ENCODE data around the gene MAN1C1.
A peak's percentile ranks its signal among the peaks of the same experiment; 100 is the strongest.

Gene MAN1C1

GRCh38 chr1:25710583-25711347, 94.2 kb downstream of the MAN1C1 start:
- DNase-seq (ENCODE audit: extremely low read depth in 1 of 2, low read depth in 1 of 2): no peak

GRCh38 chr1:25711555-25712298, 95.1 kb downstream of the MAN1C1 start:
- peak; percentile 29 to 48 for DNase-seq (ENCODE audit: extremely low read depth in 1 of 2, low read depth in 1 of 2)

GRCh38 chr1:25712299-25712970, 95.8 kb downstream of the MAN1C1 start:
- DNase-seq (ENCODE audit: extremely low read depth in 1 of 2, low read depth in 1 of 2): no peak

GRCh38 chr1:25713961-25714360, 97.4 kb downstream of the MAN1C1 start:
- DNase-seq (ENCODE audit: extremely low read depth in 1 of 2, low read depth in 1 of 2): no peak

GRCh38 chr1:25714372-25714931, 97.9 kb downstream of the MAN1C1 start:
- DNase-seq (ENCODE audit: extremely low read depth in 1 of 2, low read depth in 1 of 2): no peak

GRCh38 chr1:25715888-25716287, 99.3 kb downstream of the MAN1C1 start:
- DNase-seq (ENCODE audit: extremely low read depth in 1 of 2, low read depth in 1 of 2): no peak

- no peak for DNase-seq (ENCODE audit: extremely low read depth in 1 of 2, low read depth in 1 of 2)
Observed at GRCh38 chr1:25716320-25716719, 99.7 kb downstream of the MAN1C1 start.

GRCh38 chr1:25718732-25719131, 102.1 kb downstream of the MAN1C1 start:
- no peak for DNase-seq (ENCODE audit: extremely low read depth in 1 of 2, low read depth in 1 of 2)

- no peak for DNase-seq (ENCODE audit: extremely low read depth in 1 of 2, low read depth in 1 of 2)
Observed at GRCh38 chr1:25720624-25721023, 104.0 kb downstream of the MAN1C1 start.

- no peak for DNase-seq (ENCODE audit: extremely low read depth in 1 of 2, low read depth in 1 of 2)
Observed at GRCh38 chr1:25723250-25723880, 106.8 kb downstream of the MAN1C1 start.

GRCh38 chr1:25724201-25724600, 107.6 kb downstream of the MAN1C1 start:
- no peak for DNase-seq (ENCODE audit: extremely low read depth in 1 of 2, low read depth in 1 of 2)

GRCh38 chr1:25724966-25725365, 108.4 kb downstream of the MAN1C1 start:
- no peak for DNase-seq (ENCODE audit: extremely low read depth in 1 of 2, low read depth in 1 of 2)

- DNase-seq (ENCODE audit: extremely low read depth in 1 of 2, low read depth in 1 of 2): no peak
Observed at GRCh38 chr1:25725482-25725881, 108.9 kb downstream of the MAN1C1 start.

- DNase-seq (ENCODE audit: extremely low read depth in 1 of 2, low read depth in 1 of 2): no peak
Observed at GRCh38 chr1:25727088-25727487, 110.5 kb downstream of the MAN1C1 start.

GRCh38 chr1:25727635-25728286, 111.2 kb downstream of the MAN1C1 start:
- DNase-seq (ENCODE audit: extremely low read depth in 1 of 2, low read depth in 1 of 2): no peak

- DNase-seq (ENCODE audit: extremely low read depth in 1 of 2, low read depth in 1 of 2): no peak
Observed at GRCh38 chr1:25728301-25728935, 111.8 kb downstream of the MAN1C1 start.

GRCh38 chr1:25729045-25729444, 112.5 kb downstream of the MAN1C1 start:
- no peak for DNase-seq (ENCODE audit: extremely low read depth in 1 of 2, low read depth in 1 of 2)

- DNase-seq (ENCODE audit: extremely low read depth in 1 of 2, low read depth in 1 of 2): no peak
Observed at GRCh38 chr1:25729790-25730644, 113.4 kb downstream of the MAN1C1 start.

GRCh38 chr1:25731148-25731547, 114.6 kb downstream of the MAN1C1 start:
- DNase-seq (ENCODE audit: extremely low read depth in 1 of 2, low read depth in 1 of 2): no peak

All from stimulated activated CD8-positive, alpha-beta memory T cell treated with anti-CD3 and anti-CD28 coated beads, Interleukin-7, amount 100 ng/mL, for 48 hours (primary cell).